DND-41 (cell line): Measurements from ENCODE around the gene TAF4.

ENCODE experiments used
- EZH2 ChIP-seq: IDR thresholded peaks from 3 replicates; pipeline ENCODE4 v1.6.1; 2012; ENCODE audit warnings: borderline replicate concordance, low read depth, mild to moderate bottlenecking, moderate library complexity, low read length, inconsistent platforms; ENCODE audit not compliant: severe bottlenecking
- TF ChIP-seq, protein P1 (sequence below): IDR thresholded peaks from 2 replicates; pipeline ENCODE4 v1.5.1; 2012; ENCODE audit warnings: borderline replicate concordance, low read length, moderate library complexity, mild to moderate bottlenecking; ENCODE audit not compliant: poor library complexity, severe bottlenecking; ENCODE audit errors: extremely low read depth

DNA sequence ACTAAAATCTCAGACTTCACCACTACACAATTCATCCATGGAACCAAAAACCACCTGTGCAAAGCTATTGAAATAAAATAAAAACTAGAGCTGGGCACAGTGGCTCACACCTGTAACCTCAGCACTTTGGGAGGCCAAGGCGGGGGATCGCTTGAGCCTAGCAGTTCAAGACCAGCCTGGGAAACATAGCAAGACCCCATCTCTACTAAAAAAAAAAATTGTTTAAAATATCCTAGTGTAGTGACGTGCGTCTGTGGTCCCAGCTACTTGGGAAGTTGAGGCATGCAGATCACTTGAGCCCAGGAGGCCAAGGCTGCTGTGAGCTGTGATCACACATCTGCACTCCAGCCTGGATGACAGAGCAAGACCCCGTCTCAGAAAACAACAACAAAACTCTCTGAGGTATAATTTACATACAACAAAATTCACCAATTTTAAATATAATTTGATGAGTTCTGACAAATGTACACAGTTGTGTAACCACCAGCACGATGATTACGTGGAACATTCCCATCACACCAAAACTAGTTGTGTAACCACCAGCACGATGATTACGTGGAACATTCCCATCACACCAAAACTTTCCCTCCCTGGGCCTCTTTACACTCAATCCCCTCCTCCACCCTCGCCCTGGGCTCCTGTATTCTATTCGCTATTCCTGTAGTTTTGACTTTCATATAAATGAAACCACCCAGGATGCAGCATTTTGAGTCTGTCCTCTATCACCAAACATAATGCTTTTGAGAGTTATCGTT, 107.5 kb downstream of the TAF4 start:
- TF ChIP-seq, protein P1, sequence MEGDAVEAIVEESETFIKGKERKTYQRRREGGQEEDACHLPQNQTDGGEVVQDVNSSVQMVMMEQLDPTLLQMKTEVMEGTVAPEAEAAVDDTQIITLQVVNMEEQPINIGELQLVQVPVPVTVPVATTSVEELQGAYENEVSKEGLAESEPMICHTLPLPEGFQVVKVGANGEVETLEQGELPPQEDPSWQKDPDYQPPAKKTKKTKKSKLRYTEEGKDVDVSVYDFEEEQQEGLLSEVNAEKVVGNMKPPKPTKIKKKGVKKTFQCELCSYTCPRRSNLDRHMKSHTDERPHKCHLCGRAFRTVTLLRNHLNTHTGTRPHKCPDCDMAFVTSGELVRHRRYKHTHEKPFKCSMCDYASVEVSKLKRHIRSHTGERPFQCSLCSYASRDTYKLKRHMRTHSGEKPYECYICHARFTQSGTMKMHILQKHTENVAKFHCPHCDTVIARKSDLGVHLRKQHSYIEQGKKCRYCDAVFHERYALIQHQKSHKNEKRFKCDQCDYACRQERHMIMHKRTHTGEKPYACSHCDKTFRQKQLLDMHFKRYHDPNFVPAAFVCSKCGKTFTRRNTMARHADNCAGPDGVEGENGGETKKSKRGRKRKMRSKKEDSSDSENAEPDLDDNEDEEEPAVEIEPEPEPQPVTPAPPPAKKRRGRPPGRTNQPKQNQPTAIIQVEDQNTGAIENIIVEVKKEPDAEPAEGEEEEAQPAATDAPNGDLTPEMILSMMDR: no peak
- TF ChIP-seq EZH2: no peak
